Measurements from ENCODE around the gene MTG2.

The MTG2 gene

DNA sequence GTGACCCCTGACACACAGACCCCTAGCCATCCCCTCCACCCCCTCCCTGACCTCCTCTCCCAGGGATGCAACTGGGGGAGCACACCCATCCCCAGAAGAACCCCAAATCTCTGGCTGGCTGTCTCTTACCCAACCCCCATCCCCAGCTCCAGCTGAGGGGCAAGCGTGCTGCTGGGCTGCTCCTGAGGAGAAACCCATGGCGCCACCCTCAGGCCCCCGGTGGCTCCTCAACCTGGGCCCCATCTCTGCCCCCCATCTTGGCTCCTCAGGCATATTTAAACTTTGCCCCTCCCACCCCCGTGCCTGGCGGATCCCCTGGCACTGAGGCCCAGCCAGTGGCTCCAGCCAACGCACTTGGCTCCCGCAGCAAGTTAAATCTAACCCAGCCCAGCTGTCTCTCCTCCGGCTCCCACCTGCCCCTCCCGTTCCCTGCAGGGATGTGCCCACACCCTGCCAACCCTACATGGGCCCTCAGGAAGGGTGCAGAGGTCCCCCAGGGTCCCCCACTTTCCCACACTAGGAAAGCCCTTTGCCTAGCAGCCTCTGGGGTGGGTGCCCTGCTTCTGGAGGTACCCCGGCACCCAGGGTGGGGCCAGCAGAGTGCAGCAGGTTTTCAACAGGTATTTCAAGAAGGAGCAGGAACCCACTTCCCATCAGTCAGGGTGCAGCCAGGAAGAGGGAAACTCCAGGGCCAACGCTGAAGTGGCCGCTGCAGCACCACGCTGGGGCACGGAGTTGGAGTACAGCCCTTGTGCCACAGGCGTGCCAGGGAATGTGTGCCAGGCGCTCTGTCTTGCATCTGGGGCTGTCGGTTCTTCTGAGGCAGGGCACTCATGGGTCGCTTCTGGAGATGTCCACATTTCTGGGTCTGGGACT lies 50.2 kb downstream of the MTG2 start:
- no peak for DNase-seq (ENCODE audit: low read depth)

DNA sequence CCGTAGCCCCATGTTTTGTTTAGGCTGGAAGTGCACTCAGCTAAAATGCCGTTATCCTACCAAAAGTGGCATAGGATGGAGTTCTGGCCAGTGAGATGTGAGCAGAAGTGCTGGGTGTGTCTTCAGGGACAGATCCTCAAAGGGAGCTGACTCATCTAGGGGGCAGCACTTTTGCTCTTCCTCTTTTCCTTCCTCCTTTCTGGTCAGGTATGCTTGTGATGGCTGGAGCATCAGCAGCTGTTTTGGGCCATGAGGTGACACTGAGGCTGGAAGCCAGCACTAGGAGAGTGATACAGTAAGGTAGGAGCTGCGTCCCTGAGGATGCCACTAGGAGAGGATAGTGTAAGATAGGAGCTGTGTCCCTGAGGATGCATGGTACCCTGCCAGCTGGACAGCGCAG lies 50.9 kb downstream of the MTG2 start:
- no peak for DNase-seq (ENCODE audit: low read depth)

DNA sequence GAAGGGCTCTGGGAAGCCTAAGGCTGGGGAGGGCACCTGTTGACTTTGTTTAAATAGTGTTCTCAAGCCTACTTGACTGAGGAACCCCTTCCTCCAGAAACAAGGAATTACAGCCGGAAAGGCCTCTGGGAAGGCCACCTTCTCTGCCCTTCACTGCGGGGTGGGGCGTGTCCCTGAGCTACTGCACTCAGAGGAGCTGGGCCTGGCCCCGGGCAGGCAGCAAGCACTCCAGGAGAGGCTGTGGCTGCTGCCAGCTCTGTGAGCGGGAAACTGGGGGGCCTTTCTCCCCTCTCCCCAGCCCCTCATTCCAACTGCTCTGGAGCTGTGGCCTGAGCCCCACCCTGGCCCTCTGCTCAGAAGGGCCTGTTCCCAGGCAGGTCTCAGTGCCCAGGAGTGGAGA lies 51.5 kb downstream of the MTG2 start:
- no peak for DNase-seq (ENCODE audit: low read depth)

DNA sequence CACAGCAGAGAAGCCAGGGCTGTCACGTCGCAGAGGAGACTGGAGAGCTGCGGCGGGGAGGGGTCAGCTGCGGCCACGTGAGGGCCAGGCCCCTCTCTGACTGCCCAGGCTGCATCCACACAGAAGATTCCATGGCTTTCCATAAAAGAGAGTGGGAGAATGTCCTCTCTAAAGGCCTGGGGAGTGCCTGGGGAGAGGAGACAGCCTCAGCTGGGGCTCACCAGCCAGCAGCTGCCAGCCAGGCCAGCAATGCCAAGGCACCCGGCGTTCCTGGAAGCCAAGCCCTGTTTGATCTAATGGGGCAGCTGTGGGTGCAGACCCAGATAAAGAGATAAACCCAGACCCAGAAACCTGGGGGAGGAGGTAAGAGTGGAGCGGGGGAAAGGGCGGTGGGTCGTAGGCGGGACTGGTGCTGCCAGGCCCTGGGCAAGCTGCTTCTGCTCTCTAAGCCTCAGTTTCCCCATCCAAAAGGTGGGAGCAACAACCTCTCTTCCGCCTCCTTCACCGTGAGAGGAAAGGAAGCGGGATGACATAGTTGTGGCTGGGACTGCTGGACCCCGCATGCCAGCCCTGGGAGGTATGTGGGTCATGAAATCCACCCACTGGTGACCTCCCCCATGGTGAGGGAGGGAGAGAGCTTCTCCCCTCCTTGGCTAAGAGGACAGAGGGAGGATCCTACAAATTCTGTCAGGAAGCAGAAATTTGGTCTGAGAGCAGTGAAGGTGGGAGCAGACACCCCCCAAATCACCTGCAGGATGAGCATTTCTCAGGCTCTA lies 52.4 kb downstream of the MTG2 start:
- no peak for DNase-seq (ENCODE audit: low read depth)

DNA sequence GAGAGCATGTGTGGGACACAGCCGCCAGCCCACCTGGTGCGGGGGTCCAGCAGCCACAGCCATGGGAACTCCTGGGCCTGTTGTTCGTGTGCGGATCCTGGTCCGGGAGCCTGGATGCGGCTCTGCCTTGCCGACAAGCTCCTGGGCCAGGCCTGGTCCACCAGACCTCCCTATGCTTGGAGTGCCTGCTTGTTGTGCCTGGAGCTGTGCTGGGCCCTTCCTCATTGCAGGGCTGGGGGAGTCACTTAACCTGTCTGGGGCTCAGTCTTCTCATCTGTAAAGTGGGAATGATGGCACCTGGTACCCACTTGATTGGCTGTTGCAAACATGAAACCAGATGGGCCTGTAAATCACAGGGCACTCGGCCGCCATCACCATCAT lies 52.9 kb downstream of the MTG2 start:
- DNase-seq (ENCODE audit: low read depth) = no peak

DNA sequence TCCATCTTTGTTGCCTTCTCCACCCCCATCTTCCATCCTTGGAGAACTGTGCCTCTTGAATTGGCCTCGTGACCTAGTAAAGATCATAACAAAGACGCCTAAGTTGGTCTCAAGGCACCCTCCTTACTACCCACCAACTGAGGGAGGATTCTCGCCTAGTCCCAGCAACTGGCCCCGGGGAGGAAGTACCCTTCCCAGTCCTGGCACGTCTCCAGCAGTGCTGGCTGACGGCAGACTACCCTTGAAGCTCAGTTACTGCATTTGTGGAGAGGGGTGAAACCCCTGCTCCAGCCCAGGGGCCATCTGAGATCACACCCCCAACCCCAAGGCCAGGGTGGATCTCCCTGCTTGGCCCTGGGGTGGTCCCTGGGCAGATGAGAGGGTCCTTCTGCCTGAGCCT lies 53.4 kb downstream of the MTG2 start:
- DNase-seq (ENCODE audit: low read depth) = no peak

DNA sequence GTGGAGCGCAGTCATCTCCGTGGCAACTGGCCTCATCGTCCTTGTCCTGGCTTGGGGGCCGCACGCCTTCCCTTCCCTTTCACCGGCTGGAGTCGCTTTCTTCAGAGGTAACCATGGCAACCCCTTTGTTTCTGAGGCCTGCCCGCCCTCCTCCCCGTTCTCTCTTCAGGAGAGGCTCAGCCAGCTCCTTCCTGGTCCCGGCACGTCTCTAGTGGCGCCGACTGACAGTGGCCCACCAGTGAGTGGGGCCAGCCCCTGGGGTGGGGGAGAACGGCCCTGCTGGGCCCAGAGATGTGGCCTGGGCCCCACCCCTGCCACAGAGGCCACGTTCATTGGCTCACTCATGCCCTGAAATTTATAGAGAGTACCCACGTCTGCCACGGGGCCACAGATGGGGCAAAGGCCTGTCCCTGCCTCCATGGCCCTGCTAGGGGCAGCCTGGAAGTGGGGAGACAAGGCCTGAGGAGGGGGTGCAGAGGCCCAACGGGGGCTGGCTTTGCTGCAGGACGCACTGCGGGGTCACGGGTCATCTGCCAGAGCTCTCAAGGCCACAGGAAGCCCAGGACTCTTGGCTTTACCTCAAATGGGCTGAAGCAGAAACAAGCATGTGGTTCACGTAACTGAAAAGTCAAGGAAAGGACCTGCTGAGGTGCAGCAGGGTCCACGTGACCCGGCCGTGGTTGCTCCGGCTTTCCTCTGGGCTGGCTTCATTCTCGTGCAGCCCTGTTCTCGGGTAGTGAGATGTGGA lies 54.1 kb downstream of the MTG2 start:
- no peak for DNase-seq (ENCODE audit: low read depth)

DNA sequence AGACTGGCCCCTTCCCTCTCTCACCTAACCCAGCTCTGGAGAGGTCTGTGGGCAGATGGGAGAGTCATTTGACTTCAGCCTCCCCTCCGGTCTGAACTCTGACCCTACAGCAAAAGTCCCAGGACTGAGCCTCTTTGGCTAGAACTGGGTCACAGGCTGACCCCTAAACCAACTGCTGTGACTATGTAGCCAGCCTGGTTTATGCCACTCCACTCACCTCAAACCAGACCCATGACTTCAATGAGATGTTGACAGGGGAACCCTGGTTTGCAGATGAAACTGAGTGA lies 54.6 kb downstream of the MTG2 start:
- no peak for DNase-seq (ENCODE audit: low read depth)

DNA sequence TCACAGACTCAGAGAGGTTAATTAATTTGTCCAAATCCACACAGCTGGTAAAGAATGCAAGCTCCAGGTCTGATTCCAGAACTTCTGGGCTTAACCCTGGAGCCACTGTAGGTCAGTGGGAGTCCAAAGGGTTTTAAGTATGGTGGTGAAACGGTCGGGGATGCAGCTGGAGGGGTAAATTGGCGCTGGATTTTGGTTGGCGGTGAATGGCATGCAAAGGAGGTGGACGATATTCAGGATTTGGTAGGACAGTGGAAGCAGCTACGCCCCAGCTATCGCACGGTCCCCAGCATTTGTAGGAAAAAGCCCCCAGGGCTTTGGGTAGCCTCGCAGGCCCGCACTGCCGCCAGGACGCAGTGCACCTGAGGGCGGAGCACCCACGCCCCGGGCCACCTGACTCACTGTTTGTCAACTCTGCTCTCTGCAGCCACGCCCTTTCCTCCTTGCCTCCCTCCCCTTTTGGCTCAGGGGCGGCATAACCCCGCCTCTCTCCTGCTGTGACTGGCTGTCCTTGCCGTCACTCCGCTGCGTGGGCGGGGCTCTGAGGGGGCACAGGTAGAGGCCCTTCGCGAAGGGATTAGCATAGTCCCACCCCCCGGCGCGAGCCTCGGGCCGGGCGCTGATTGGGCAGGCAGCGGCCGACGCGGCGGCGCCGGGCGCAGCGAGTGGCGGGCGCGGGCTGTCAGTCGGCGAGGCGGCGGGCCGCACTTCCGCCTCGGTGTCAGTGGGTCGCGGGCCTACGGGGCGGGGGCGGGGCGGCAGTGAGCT lies 55.2 kb downstream of the MTG2 start, which contains the start of gene OSBPL2:
Gene OSBPL2, plus strand, starts transcription at position 721 of the 768 bp plus-strand sequence. CDS start 17,664 bp downstream, outside the sequence.
- peak; percentile 100 for DNase-seq (ENCODE audit: low read depth)

DNA sequence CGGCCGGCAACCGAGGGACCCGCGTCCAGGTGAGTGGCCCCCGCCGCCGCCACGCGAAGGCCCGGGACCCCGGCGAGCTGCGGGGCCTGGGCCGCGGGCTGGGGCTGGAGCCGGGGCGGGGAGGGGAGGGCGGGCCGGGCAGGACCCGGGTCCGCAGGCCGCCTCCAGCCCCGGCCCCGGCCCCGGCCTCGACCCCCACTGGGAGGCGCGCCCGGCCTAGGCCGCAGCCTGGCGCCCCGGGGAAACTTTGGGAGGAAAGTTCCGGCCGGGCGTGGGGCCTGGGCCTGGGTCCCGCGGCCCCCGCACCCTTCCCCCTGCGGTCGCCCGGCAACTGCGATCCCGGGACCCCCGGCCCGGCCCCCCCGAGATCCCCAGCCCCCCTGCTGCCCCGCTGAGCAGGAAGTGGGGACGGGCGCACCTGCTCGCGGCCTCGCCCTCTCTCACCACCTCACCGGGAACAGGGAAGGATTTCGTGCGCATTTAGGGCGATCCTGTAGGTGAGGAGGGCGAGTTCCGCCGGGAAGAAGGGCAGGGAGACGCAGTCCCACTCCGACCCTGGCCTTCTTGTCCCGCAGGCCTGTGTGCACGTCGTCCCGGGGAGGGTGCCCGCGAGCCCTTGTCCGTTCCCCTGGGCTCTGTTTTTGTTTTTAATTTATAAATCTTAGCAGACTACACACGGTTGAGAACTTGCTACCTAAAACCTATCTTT lies 55.9 kb downstream of the MTG2 start:
- no peak for DNase-seq (ENCODE audit: low read depth)

DNA sequence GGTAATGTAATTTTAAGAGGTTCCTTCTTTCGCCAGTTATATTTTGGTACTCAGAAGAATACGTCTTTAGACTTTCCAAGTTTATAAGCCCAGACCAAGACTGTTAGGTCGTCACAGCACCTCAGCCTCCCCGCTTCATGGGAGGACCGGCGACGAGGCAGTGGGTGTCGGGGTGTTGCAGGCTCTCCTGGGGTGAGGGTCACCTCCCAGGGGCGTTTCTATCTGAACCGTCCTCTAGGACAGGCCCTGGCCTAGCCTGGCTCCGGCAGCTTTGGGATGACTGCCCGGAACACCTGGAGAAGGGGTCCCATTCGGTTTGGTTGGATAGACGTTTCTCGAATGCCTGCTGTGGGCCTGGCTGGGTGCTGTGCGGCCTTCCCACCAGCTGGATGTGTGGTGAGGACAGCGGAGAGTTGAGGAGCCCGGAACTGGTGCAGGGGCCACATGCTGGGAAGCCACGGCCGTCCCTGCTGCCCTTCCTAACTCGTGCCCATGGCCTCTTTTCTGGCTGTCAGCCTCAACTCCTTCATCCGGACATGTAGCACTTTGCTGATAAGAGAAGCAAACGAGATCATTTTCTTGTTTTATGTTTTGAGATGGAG lies 56.6 kb downstream of the MTG2 start:
- no peak for DNase-seq (ENCODE audit: low read depth)

DNA sequence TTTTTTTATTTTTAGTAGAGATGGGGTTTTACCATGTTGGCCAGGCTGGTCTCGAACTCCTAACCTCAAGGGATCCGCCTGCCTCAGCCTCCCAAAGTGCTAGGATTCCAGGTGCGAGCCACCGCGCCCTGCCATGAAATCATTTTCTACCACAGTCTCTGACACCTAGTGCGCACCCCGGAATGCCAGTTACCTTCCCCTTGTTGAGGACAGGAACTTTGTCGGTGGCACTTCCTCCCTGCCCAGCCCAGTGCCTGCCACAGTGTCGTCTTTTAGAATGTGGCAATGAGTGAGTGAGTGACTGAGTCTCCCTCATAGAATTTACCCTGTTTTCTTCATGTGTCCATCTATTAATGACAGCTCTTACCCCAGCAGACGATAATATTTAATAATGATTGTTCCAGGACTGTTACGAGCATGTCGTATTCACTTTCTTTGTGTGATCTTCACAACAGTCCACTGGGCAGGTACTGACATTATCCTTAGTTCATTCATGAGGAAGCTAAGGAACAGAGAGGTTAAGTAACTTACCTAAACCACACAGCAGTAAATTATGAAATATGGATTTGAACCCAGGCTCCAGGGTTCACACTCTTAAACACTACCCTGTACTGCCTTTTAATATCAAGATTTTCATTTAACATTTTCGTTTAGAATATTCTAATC lies 57.3 kb downstream of the MTG2 start:
- DNase-seq (ENCODE audit: low read depth) = no peak

DNA sequence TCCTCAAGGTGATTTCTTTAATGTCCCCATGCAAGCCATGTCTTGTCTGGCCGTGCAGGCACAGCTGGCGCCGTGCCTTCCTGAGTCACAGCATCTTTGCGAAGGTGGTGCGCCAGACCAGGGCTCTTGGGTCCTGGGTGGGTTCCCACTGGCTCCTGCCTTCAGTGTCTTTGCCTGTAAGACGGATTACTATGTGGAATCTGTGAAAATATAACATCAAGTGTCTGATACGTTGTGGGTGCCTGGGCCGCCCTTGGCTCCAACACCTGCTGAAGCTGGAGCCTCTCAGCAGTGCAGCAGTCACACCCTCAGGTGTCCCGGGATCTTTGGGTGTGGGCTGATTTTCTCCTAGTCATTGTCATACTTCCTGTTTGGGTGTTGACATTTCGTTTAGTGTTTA lies 58.7 kb downstream of the MTG2 start:
- no peak for DNase-seq (ENCODE audit: low read depth)

DNA sequence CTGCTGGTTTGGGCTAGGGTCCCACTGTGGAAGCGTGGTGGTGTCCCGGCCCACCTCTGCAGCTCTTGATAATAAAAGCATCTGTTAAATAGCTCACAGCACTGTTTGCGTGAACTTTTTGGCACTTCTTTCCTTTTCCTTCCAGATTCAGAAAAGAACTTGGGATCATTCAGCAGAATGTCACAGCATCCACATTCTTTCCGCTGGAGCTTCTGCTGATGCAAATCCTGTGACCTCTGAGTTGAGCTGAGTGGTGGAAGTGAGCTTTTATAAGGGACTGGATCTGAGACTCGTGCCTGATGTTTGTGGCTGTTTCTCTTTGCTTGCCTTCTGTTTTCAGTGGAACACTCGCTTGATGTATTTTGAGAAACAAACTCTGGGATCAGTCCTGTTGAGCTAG lies 59.3 kb downstream of the MTG2 start:
- DNase-seq (ENCODE audit: low read depth) = no peak

DNA sequence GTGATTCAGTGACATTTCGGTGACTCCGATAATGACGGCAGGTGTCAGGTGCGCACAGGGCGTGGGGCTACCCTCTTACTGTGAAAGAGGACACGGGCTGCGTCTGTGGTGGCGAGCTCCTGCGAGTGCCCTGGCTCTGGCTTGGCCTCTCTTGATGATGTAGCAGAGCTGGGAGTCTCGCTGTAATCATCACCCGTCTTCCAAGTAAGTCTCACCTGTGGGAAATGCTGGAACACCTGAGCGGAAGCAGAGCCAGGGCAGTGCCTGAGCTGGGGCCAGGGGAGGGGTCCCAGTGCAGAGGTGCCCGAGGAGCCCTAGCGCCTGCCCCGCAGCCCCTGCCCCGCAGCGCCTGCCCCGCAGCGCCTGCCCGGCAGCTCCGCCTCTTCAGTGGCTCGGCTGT lies 60.3 kb downstream of the MTG2 start:
- no peak for DNase-seq (ENCODE audit: low read depth)

DNA sequence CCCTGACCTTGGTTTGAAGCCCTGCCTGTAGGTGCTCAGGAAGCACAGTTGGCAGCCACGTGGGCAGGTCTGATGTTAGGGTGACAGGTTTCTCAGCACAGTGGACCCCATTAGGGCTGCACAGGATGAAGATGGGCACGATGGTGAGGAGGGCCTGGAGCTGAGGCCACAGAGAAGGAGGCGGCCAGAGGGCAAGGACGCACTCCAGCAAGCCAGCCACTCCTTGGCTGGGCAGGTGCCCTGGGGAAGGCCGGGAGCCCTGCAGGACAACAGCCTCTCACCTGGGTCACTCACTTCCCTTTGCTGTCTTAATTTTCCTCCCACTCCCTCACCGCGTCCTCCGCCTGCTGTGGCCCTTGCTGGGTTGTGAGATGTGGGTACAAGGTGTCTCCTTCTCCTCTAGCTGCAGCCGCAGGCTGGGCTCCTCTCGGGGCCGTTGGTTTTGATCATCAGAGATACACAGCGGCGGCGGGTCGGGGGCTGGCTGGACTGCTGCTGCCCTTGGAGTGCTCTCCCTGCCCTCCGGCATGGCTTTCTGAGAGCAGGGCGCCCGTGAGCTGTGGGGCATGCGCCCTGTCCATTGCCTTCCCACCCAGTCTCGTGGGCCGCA lies 61.2 kb downstream of the MTG2 start:
- no peak for DNase-seq (ENCODE audit: low read depth)

DNA sequence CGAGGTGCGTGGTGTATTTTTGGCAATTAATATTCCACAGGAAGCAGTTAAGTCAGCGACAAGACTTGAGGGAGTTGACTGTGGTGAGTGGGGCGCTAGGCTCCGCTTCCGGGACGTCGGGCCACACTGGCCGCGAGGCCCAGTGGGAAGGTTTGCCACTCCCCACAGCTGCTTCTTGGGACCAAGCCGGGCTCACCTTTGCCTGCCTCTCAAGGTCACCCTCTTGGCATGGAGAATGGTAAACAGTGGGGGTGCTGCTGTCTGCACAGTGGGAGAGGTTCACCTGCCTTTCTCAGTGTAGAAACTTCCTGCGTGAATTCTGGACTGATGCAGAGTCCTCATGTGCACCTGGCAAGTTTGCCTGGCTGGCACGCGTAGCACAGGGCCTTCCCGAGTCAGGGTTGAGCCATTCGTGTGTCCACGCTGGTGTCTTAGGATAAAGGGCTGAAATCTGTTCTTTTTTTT lies 61.8 kb downstream of the MTG2 start:
- DNase-seq (ENCODE audit: low read depth) = no peak

DNA sequence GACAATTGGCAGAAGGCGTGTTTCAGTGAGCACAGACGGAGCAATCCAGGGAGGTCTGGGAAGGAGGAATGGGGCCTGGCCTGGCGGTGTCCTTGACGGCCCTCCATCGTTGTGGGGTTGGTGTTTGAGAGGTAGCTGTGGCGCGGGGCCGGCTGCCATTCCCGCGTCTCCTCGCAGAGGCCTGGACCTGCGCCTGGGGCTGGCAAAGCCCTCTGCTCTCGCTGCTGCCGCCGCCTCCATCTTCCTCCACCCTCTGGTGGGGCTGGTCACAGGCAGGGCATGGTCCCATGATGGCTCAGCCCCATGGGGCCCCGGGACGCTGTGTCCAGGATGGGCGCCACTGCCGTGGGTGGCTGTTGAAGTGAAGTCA lies 63.1 kb downstream of the MTG2 start:
- no peak for DNase-seq (ENCODE audit: low read depth)

DNA sequence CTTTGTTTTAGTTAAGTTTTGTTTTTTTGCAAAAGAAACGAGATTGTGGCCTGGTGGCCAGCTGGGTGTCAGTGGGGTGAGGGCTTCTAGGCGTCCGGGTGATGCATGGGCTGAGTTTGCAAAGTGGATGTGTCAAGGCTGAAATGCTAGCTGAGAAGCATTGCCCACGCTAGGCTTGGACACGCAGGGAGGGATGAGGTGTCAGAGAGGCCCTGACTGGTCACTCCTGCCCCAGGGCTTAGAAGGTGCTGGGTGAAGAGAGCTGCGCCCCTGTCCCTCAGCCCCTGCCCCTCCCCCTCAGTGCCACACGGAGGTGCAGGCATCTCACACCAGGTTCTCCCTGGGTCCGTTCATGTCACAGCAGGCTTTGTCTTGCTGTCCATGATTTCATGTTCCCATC lies 63.6 kb downstream of the MTG2 start:
- DNase-seq (ENCODE audit: low read depth) = no peak

Measured in T follicular helper cell (primary cell).